Activated CD8-positive, alpha-beta memory T cell treated with anti-CD3 and anti-CD28 coated beads for 1 hour (primary cell): ENCODE results near the gene TRPM3.

Experiments
- DNase-seq, 2 donors: peaks; one replicate each; pipeline ENCODE4 v3.0.0-alpha.2; 2020; ENCODE audit warnings: low read depth in 1 of 2; ENCODE audit errors: extremely low read depth in 1 of 2

Gene TRPM3

DNA sequence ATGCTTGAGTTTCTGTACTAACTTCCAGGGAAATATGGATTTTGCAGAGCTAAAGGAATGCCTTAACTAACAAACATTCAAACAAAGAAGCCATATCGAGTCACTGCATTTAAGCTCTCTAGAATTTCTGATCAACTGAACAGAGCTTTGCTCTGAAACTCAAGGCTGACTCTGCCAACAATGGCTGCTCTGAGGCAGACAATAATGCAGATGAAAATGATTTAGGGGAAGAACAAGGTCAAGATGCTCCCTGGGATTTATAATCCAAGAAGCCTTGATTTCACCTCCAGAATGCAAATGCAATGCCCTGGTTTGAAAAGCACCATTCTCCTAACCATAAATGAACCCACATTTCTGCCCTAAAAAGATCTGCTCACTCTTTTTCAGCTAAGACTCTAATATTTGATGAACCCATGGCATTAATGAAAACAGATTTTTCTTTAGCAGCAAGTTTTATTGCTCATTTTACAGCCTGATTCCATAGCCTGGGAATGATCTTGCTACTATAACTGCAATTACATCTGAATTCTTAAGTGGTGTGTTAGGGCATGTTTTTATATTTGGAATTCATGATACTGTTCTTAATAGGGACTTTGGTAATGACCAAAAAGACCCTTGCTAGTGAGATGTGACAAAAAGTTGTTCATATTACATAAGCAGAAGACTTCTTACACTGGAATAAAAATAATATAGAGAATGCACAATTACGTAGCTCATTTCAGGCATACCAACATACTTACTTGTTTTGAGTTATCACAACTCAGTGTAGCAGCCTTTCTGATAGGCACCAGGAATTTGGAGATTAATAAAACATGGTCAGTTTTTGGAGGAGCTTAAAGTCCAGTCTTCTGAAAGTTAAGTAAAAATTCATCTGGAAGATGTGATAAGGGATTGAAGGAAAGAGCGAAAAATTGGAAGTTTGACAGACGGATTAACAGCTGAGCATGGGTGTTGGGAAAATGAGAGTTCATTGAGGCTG lies 169.4 kb downstream of the TRPM3 start:
- DNase-seq: no peak

DNA sequence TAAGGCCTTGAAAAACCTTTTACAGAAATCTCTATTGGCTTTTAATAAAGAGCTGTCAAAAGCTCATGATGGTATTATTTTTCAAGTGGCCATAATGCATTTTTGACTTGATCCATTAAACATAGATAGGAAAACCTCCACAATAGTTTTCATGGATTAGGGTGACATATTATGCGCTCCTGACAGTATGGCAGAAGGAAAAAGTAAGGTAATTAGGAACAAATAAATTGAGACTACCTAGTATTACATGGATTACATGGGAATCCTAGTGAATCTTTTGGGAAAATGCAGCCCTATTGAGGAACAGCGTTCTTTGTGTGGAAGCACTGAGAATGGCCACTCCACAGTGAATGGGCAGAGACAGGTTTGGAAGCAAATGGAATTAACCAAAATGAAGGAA lies 171.2 kb downstream of the TRPM3 start:
- no peak for DNase-seq

DNA sequence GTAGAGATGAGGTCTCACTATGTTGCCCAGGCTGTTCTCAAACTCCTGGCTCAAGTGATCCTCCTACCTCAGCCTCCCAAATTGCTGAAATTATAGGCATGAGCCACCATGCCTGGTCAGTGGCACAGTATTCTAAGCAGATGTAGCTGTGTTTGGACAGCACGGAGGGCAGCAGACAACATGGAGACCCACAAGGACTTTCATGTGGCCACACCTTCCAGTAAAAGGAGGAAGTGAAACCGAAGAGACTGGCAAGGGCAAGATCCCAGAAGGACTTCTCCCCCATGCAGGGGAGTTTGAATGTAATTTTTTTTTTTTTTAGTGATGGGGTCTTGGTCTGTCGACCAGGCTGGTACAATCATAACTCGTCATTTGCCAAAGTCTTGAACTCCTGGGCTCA lies 172.2 kb downstream of the TRPM3 start:
- DNase-seq: no peak

DNA sequence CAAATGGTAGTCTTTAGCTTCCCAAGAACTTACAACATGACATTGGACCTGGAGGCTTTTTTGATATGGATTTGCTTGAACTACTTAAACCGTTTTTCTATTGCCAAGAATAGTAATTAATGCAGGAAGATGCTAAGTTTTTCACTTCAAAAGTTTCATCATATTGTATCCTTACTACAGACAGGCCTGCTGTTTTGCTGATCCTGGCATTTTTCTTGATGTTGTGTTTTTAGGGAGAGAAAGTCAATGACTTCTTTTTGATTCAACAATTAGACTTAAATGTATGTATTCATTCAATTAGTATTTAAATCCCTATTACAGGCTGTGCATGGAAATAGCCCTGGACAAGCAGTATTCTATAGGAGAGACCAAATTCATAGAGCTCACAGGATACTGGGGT lies 172.7 kb downstream of the TRPM3 start:
- no peak for DNase-seq

DNA sequence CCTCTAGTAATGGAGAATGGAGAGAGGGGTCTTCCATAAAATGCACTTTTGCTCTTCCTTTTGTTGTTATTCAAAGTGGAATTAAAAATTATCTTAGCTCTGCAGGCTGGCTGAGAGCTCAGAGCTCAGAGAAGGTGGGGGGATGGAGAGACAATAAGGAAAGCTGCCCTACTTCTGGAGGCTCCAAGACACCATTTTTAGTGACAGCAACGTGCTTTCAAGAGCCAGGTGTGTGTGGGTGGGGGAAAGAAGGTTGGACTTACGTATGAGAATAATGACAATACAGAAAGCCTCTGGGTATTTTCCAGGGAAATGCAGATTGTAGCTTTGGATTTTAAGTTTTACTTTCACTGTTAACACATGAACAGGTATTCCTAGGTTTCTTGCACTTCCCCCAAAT lies 173.9 kb downstream of the TRPM3 start:
- DNase-seq: no peak

DNA sequence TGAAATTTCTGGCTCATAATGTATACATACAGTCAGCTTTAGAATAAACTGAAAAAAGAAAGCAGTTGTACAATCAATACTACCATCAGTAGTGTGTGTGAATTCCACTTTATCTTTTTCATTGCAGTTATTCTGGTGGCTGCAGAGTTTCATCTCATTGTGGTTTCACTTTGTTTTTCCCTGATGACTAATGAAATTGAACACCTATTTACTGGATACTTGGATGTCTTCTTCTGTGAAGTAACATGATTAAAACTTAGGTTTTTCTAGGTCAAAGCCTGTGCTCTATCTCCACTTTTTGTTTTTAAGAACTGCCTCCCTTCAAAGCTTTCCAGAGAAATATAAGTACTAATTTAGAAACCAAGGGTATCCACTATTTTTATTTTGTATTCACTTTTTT lies 174.3 kb downstream of the TRPM3 start:
- DNase-seq: no peak

DNA sequence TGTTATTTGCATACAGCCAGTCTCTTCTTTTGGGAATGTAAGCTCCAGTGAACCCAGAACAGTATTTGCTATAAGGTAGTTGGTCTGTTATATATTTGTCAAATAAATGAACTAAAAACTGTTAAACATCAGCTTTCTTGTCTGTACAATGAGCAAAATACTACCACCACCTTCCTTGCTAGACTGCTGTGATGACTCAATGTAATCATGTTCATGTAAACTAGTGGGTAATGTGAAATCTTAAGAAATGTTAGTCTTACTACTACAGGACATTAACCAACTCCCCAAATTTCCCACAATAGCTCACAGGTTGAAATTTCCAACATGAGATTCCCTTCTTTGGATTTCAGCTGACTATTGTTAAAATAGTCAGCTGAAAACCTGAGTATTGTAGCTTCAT lies 176.1 kb downstream of the TRPM3 start:
- no peak for DNase-seq

DNA sequence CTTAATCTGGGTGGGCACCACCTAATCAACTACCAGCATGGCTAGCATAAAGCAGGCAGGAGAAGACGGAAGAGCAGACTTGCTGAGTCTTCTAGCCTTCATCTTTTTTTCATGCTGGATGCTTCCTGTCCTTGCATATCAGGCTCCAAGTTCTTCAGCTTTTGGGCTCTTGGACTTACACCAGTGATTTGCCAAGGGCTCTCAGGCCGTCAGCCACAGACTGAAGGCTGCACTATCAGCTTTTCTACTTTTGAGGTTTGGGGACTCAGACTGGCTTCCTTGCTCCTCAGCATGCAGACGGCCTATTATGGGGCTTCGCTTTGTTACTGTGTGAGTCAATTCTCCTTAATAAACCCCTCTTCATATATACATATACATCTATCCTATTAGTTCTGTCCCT lies 180.2 kb downstream of the TRPM3 start:
- DNase-seq: no peak

DNA sequence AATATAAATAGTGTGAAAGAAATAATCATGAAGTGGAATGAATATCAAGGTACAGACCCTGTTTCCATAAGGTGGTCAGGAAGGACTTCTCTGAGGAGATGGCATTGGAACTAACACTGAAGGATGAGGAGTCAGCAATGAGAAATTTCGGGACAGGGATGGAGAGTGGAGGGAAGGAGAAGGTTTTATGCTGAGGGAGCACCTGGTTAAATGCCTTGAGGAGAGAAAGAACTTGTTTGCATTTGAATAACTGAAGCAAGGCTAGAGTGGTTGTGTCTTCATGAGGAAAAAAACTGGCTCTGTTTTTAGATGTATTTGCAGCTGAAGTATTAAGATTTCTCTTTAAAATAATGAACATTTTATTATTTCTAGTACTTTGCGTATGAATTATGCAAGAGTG lies 180.8 kb downstream of the TRPM3 start:
- no peak for DNase-seq

DNA sequence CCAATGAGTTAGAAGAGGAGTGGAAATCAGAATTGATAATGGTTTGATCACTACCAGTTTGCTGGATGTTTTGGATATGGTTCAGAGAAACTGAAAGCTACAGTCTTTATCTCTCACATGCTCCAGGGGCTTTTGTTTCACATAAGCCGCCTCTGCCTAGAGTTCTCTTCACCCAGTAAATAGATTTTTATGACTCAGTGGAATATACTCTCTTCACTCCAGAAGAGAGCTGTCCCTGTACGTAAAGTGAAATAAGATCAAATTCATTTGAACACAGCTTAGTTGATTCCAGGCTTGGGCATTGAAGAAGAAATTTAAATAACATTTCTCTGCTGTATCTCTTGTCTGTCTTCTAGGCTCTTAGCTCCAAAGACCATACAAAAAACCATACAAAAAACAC lies 184.9 kb downstream of the TRPM3 start:
- DNase-seq: no peak

DNA sequence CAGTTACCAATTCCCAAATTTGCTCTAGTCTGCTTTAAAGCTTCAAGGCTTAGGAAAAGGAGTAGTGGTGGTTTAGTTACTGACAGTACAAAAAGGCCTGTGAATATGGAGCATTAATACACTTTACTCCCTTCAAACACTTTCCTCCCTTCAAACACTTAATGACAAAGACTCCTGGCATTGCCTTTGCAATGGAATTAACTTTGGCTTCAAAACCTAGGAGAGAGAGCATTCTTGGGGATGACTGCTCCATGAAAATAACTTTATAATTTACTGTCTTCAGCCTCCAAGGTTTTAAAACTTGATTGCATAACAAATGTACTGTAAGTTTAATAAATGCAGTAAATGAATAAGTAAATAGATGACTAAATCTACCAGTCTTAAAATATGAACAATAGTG lies 185.6 kb downstream of the TRPM3 start:
- DNase-seq: no peak

DNA sequence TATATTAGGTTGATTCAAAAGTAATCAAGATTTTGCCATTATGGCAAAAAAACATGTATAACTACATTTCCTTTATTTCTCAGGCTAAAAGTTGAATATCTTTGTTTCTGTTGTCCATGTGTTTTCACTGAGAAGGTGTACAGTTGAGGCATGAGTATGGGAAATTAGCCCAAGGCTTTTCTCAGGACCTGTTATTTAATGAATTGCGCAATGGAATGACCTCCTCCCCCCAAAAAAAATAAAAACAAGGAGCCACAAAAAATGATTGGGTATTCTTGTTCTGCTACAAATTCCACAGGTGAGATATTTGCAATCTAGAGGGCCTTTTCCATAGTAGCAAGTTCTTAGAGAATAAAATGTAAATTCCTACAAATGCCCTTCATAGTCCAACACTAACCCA lies 186.8 kb downstream of the TRPM3 start:
- no peak for DNase-seq

DNA sequence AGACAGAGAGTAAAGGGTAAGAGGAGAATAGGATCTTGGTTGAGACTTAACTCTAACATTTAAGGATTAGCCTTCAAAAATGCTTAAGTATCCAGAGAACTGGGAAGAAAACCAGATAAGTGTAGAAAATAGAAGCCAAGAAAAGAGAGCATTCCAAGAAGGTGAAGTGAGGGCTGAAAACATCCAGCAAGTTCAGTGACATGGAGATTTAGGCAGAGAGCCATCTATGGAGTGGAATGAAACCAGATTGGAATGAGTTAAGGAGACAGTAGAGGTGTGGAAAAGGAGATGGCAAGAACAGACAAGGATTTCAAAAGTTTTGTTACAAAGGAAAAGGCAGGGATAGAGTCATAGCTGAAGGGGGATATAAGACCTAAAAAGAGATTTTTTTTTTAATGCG lies 188.1 kb downstream of the TRPM3 start:
- DNase-seq: no peak

DNA sequence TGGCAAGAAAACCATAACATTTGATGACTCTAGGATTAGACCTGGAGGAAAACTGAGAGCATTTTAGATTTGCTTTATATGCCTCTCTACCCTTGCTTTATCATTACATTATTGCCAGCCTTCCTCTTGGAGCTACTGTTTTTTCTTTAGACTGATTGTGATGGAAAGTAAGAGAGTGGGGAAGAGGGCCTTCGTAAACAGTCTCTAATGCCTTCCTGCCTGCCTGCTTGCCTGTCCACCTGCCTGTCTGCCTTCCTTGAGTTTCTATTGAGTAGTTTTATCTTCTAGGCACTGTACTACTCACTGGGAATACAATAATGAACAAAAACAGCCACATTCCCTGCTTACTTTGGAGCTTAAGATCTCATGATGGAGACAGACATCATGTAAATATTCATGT lies 189.3 kb downstream of the TRPM3 start:
- DNase-seq: no peak

DNA sequence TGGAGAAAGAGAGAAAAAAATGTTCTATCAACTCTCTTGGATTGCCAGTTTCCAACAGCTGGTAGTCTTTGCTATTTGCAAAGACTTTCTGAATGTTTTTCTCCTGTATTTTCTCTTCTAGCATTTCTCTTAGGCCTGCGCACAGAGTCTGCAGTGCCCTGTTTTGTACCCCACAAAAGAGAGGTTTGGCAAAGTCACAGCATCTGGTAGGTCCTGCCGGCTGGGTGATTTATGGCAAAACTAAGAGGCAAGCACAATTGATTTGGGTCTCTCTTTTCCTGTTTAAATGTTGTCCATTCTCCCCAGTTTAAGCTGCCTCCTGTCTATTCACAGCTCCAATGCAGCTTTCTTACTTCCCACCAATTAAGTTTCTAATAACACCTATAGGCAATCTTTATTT lies 193.9 kb downstream of the TRPM3 start:
- no peak for DNase-seq

DNA sequence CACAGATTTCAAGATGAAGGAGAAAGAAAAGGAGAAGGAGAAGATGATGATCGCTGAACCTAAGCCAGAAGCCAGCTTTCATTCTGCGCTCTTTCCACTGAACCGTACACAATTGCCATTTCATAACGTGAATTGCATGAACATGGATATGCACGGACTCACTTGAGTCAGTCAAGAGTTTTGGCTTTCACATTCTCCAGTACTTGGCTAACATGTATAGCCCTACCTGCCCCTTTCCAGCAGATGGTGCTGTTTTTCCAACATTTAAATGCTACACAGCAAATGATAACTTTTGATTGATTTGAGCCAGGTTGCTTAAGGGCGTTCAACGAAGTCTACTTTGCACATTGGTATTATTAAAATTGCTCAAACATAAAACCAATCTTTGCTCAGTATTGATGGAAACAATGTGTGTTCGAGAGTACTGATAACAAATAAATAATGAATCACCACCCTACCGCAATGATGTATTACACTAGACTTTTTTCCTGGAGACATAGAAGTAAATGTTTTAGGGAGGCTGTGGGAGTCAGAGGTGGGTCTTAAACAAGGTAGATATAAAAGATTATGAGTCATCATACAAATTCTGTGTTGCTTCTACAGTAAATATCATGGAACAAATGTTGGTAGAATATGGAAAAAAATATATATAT lies 196.4 kb downstream of the TRPM3 start:
- no peak for DNase-seq

DNA sequence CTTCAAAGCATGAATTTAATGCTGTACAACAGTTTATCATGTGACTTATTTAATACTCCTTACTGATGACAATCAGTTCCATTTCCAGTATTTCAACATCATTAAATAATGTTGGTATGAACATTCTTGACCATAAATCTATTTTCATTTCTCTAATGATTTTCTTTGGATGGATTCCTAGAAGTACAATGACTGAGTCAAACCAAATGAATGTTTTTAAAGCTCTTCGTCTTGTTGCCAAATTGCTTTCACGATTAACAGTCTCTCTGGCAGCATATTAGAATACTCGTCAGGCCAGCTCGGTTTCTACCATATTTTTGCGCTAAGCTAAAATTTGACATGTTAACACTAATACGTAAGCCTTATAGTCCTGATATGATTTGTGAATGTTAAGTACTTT lies 197.0 kb downstream of the TRPM3 start:
- no peak for DNase-seq

DNA sequence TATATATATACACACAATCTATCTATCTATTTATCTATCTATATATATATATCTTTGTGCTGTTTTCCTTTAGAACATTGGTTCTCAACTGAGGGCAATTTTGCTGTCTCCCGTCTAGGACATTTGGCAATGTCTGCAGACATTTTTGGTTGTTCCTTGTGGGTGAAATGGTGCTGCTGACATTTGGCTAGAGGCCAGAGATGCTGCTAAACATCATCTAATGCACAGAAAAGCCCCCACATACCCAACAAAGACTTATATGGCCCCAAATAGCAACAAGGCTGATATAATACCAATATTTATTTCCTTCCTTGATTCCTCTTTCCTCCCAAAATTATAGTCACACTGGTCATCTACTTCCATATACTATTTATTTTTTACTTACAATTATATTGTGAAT lies 197.5 kb downstream of the TRPM3 start:
- DNase-seq: no peak

DNA sequence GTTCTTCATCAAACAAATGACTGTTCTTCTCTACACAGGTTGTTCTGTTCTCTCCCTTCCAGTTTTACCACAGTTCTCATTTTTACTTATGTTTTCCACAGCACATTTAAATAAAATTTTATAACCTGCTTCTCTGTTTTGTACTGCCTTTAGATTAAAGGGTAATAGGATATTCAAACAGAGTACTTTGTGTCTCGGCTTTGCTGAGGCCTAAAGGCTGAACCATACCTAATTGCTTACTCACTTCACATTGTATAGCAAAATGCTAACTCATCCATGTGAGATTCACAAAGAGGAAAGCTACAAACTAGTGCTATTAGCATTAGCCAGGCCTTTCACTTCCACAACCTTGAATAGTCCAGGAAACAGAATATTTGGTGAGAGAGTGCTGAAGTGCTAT lies 200.3 kb downstream of the TRPM3 start:
- no peak for DNase-seq

DNA sequence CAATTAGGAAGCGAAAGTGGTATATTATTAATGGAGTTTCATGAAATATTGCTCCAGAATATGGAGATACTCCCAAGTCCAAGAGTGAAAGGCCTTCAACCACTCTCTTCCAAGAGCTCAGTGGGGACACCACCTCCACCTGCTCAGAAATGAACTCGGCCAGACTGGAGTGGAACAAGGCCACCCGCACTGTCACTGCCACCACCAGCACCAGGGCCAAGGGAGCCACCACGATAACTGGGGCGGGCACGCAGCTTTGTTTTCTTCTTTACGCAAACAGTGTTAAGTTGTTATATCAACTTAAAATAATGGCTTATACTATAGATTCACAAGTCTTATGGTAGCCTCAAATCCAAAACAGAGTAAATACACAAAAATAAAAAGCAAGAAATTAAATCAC lies 204.1 kb downstream of the TRPM3 start:
- DNase-seq: no peak

DNA sequence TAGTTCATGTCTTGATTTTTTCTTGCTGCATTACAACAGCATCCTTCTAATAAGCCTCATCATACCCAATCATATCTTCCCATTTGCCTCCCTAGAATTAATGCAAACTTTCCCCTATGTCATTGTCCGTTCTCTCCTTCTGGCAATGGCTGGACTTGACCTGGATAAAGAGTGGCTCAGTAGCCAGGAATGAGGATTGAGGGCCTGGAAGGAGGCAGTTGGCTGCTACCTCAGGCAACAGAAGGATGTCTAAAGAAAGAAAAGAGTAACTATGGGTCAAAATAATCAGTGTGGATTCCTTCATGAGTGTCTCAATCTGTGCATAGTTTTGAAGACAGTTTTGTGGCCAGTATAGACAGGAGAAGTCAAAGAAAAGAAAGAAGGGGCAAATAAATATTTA lies 209.6 kb downstream of the TRPM3 start:
- DNase-seq: no peak

DNA sequence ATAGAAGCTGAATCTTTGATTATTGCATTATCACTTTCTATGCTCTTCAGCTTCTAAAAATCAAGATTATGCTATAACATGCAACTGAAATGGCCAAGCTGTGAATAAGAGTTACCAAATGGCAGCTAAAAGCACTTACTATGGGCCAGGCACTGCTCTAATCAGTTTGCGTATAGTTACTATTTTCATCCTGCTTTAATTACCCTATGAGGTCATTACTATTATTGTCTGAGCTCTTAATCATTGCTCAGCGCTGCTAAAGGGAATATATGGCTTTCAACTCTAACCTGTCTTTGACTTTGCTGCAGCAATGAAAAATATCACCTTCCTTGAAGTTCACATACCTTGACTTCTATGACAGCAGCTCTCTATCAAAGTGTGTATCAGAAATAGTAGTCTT lies 210.8 kb downstream of the TRPM3 start:
- no peak for DNase-seq
